Smooth muscle cell (in vitro differentiated cells): ENCODE results near the gene CRYBG2. TPM values are rescaled to one million over a fixed set of nuclear protein-coding genes. Genes with fewer than 3 reads are reported as not detected.
A peak's percentile ranks its signal among the peaks of the same experiment; 100 is the strongest.

Experiments used
- DNase-seq: peaks from one replicate; lab custom pipeline; 2025; ENCODE audit not compliant: unreplicated experiment; lab: John Stamatoyannopoulos, UW
- H2AFZ ChIP-seq: fragments of 200-600 bp; sonication (generic); 2 replicates; pipeline ENCODE4 v1.6.0; 2016; ENCODE audit warnings: antibody characterized with exemption, low read depth, mild to moderate bottlenecking
- H3F3A ChIP-seq: fragments of 200-600 bp; sonication (generic); 2 replicates; pipeline ENCODE4 v1.6.0; 2017; ENCODE audit warnings: antibody characterized with exemption, low read depth
- H3K27ac ChIP-seq: fragments of 200-600 bp; sonication (generic); 2 replicates; pipeline ENCODE4 v1.5.1; 2016; ENCODE audit warnings: low read depth, mild to moderate bottlenecking
- H3K27me3 ChIP-seq: fragments of 200-600 bp; sonication (generic); 2 replicates; pipeline ENCODE4 v1.6.1; 2016; ENCODE audit warnings: low read depth, mild to moderate bottlenecking
- H3K36me3 ChIP-seq: fragments of 200-600 bp; sonication (generic); 2 replicates; pipeline ENCODE4 v1.5.1; 2016; ENCODE audit warnings: low read depth
- H3K4me1 ChIP-seq: fragments of 200-600 bp; sonication (generic); 2 replicates; pipeline ENCODE4 v1.5.1; 2016; ENCODE audit warnings: low read depth
- H3K4me2 ChIP-seq: fragments of 200-600 bp; sonication (generic); 2 replicates; pipeline ENCODE4 v1.6.0; 2016; ENCODE audit warnings: mild to moderate bottlenecking
- H3K4me3 ChIP-seq: fragments of 200-600 bp; sonication (generic); 2 replicates; pipeline ENCODE4 v1.5.1; 2016; ENCODE audit warnings: mild to moderate bottlenecking
- H3K79me2 ChIP-seq: fragments of 200-600 bp; sonication (generic); 2 replicates; pipeline ENCODE4 v1.6.0; 2016; ENCODE audit warnings: low read depth, mild to moderate bottlenecking
- H3K9ac ChIP-seq: fragments of 200-600 bp; sonication (generic); 2 replicates; pipeline ENCODE4 v1.6.0; 2016; ENCODE audit warnings: low read depth
- H3K9me3 ChIP-seq: fragments of 200-600 bp; sonication (generic); replicated peaks from 2 replicates; pipeline ENCODE4 v1.5.1; 2016; ENCODE audit warnings: low read depth
- H4K20me1 ChIP-seq: fragments of 200-600 bp; sonication (generic); 2 replicates; pipeline ENCODE4 v1.6.0; 2016; ENCODE audit warnings: low read depth
- WGBS: methylation state at CpG from one replicate; pipeline ENCODE4 v1.1.7; 2016; ENCODE audit warnings: low lambda C conversion rate; 5-methylcytosine and 5-hydroxymethylcytosine counted together
- polyA plus RNA-seq: library from polyadenylated mRNA; unstranded; fragments of >200 nt; fragmentation: Nextera tagmentation; extraction: Ambion mirVana; gene quantifications from 2 replicates; pipeline ENCODE4 v1.2.1, GENCODE V29; 2016
- total RNA-seq: library from RNA; depleted of rRNA; stranded (reverse); fragments of >200 nt; gene quantifications from 2 replicates; pipeline ENCODE4 v1.2.3, GENCODE V29; 2014
- TF ChIP-seq, protein P1 (sequence below): fragments of 200-600 bp; sonication (generic); IDR thresholded peaks from 2 replicates; pipeline ENCODE4 v1.5.1; 2017; ENCODE audit warnings: borderline replicate concordance, mild to moderate bottlenecking, antibody characterized with exemption; ENCODE audit not compliant: insufficient read depth, poor library complexity, severe bottlenecking

The CRYBG2 gene, protein sequence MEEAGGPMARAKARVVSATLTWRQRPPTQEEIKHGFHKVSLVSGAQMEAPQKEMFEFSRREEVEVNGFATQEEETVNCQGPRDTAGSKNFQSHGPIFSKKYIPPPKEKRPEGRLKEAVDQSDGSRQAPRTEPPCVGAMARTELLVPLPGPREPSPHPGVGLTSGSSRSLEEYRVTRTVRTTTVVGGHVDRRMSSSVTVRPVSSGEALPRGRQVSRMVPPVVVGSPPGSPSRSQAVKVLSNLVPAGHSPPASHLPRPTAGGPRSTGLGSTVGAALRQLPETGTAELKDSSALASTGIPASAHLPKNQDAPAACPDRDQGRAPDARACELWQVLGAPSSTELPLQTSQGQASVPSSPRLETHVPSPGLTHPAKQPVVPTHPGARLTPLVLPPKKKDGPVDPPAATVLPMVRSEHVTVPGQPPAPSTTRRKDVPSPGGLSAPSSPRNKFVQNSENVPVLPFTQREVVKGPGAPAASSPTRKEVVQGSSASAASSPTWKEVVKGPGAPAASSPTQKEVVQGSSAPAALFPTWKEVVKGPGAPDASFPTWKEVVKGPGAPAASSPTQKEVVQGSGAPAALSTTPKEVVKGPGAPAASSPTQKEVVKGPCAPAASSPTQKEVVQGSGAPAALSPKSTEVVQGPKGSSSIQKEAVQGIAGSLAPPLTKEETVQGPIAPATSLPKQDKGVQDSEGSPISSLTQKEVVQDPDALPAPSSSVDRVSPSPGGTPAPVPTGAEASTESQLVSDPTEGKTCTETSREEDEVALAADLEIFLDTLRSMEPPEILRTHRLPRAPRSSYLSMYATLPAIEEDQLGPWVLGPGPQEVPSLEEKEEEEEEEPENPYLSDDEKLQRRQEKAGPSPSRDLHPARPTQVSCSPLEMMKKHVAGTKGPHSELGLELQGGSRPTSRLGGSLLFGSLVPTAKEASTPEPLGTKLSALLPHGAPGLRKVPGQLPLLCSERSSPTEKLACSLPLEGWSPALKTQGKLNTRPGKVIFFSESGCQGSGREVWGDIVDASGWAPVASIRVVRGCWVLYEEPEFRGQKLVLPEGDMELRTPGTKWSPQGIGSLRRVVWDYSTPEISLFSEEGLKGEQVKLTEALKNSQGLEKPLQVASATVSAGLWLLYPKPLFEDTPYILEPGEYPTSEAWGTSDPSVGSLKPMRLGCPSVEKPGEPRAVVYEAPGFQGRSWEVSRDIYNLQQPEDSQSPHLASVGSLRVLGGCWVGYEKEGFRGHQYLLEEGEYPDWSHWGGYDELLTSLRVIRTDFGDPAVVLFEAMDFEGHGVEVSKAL (N-terminal part only)
- 5.2 and 9.5 TPM in 2 replicates for total RNA-seq
- 4.1 and 9.8 TPM in 2 replicates for polyA plus RNA-seq

DNA sequence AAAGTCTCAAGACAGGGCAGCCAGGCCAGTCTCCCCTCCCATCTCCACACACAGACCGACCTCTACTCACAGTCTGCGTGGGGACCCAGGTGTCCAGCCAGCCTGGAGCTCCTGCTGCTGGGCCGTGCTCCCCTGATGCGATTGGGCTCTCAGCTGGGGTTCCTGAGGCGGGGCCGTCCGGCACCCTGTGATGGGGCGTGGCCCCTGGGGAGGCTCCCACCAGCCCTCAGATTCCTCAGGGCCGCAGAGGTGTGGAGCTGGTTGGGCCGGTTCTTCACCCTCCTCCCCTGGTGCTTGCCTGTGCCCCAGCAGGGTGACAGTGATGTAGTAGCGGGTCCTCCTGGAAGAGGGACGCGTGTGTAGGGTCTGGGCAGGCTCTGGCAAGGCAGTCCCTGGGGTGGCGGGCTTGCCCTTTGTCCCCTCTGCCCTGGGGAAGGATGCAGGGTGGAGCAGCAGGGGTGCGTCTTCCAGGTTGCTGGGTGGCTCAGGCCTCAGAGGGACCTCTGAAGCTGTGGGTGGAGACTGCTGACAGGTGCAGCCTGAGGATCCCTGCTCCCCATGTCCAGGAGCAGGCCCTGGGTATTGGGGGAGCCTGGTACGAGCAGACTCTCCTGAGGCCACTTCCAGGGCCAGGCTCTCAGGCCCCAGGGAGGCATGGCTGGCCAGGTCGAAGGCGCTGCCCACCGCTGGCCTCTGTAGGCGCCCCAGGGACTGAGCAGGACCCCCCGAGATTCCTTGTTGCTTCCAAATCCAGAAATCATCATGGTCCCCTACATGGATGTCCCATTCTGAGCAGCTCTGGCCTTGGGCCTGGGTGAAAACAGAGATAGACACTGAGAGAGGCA, at the start of gene CRYBG2:
Gene CRYBG2, minus strand, starts transcription at position 155 of the 845 bp plus-strand sequence. CDS start 7,473 bp downstream, outside the sequence.
- Histone ChIP-seq H3K4me2 (no peak within 1 kb of the TSS), H2AFZ (no peak within 1 kb of the TSS), H3K79me2 (no peaks in the 10 kb centered on the region), H3K27me3 (peaks cover 22% of the 10 kb centered on the region), H4K20me1 (no peaks in the 10 kb centered on the region), H3K27ac (peak within 1 kb of the TSS; percentile 84), H3K36me3 (no peaks in the 10 kb centered on the region), H3K9ac (no peak within 1 kb of the TSS), H3K9me3 (no peaks in the 10 kb centered on the region), H3F3A (peaks cover 3% of the 10 kb centered on the region), H3K4me3 (peak within 1 kb of the TSS; percentile 25), H3K4me1 (peaks cover 14% of the 10 kb centered on the region)
- WGBS, result 74% methylated on average over 21 of the region's 21 CpGs
- no peak for DNase-seq
- TF ChIP-seq, protein P1, sequence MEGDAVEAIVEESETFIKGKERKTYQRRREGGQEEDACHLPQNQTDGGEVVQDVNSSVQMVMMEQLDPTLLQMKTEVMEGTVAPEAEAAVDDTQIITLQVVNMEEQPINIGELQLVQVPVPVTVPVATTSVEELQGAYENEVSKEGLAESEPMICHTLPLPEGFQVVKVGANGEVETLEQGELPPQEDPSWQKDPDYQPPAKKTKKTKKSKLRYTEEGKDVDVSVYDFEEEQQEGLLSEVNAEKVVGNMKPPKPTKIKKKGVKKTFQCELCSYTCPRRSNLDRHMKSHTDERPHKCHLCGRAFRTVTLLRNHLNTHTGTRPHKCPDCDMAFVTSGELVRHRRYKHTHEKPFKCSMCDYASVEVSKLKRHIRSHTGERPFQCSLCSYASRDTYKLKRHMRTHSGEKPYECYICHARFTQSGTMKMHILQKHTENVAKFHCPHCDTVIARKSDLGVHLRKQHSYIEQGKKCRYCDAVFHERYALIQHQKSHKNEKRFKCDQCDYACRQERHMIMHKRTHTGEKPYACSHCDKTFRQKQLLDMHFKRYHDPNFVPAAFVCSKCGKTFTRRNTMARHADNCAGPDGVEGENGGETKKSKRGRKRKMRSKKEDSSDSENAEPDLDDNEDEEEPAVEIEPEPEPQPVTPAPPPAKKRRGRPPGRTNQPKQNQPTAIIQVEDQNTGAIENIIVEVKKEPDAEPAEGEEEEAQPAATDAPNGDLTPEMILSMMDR, result no peak

DNA sequence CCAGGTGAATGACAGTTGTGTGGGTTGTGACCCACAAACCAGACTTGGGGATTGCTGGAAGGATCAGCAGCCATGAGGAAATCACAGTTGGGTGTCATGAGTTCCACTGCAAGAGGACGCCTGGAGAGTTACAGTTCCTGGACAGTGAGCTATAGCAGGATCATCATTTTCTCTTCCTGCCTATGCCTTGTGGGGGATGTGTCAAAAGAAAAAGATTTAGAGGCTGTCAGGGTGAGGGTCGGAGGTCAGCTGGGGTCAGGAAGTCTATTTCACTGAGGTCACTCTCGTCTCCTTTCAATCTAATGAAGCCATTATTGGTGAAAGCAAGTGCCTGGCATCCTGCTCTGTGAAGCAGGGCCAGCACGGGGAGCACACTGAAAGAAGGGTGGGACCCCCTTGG, 49.7 kb upstream of the CRYBG2 start:
- Histone ChIP-seq H3K4me3 (no peak overlapping the region), H3K36me3 (no peaks in the 10 kb centered on the region), H3K4me1 (no peaks in the 10 kb centered on the region), H3K79me2 (no peaks in the 10 kb centered on the region), H3K27ac (no peak overlapping the region), H4K20me1 (no peaks in the 10 kb centered on the region), H2AFZ (no peak overlapping the region), H3K27me3 (no peaks in the 10 kb centered on the region), H3K9ac (no peak overlapping the region), H3F3A (peaks cover under 1% of the 10 kb centered on the region), H3K4me2 (no peak overlapping the region), H3K9me3 (no peaks in the 10 kb centered on the region)
- 75% methylated on average over 4 of the region's 4 CpGs for WGBS
- DNase-seq, result no peak
- TF ChIP-seq, protein P1, result no peak

DNA sequence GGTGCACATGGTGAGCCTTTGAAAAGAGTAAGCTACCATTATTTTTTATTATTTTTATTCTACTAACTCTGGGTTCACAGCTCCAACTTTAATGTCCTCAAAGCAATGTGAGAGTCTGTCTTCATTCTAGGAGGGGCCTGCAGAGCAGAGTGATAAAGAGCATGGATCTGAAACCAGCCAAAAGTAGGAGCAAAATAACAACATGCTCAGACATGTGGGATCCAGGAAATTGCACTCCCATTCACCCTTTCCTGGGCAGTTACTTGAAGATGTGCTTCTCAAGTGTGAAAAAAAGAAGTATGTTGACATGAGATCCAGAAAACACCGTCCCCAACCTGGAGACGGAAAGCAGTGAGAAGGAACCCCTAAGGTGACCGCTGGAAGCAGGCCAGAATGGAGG, 48.0 kb upstream of the CRYBG2 start:
- no peak overlapping the region for H2AFZ ChIP-seq
- WGBS, result 92% methylated on average over 3 of the region's 3 CpGs

More for the DNA sequence above, 48.0 kb upstream of the CRYBG2 start:
- no peak overlapping the region for H3K4me2 ChIP-seq
- H3K9me3 ChIP-seq, result no peaks in the 10 kb centered on the region
- H3K79me2 ChIP-seq, result no peaks in the 10 kb centered on the region
- no peak overlapping the region for H3K9ac ChIP-seq
- no peaks in the 10 kb centered on the region for H3K27me3 ChIP-seq
- TF ChIP-seq, protein P1, result no peak
- H3K27ac ChIP-seq, result no peak overlapping the region
- no peak for DNase-seq
- no peaks in the 10 kb centered on the region for H3K36me3 ChIP-seq
- no peaks in the 10 kb centered on the region for H3K4me1 ChIP-seq
- no peaks in the 10 kb centered on the region for H3F3A ChIP-seq
- no peaks in the 10 kb centered on the region for H4K20me1 ChIP-seq
- no peak overlapping the region for H3K4me3 ChIP-seq
